AG09319 (cell line): ENCODE measurements around the gene ZNF500.

Source experiments
- DNase-seq: peaks from one replicate; pipeline ENCODE4 v3.0.0-alpha.2; 2010; ENCODE audit warnings: low read depth; ENCODE audit errors: extremely low read depth
- CTCF ChIP-seq: IDR thresholded peaks from 2 replicates; pipeline ENCODE4 v1.5.1; 2011; ENCODE audit warnings: low read depth, mild to moderate bottlenecking, inconsistent platforms, low read length, moderate library complexity

ZNF500 gene

GRCh38 chr16:4800290-4801041 lies 33.5 kb upstream of the ZNF500 start:
- DNase-seq: no peak
- TF ChIP-seq CTCF: no peak

GRCh38 chr16:4799171-4799855 lies 32.4 kb upstream of the ZNF500 start:
- DNase-seq: no peak
- TF ChIP-seq CTCF: no peak

GRCh38 chr16:4798456-4798855 lies 31.5 kb upstream of the ZNF500 start:
- TF ChIP-seq CTCF: no peak
- no peak for DNase-seq

GRCh38 chr16:4797805-4798252 lies 30.9 kb upstream of the ZNF500 start:
- no peak for DNase-seq
- TF ChIP-seq CTCF: no peak

GRCh38 chr16:4796982-4797804 lies 30.2 kb upstream of the ZNF500 start:
- no peak for DNase-seq
- no peak for TF ChIP-seq CTCF

GRCh38 chr16:4795828-4796572 lies 29.0 kb upstream of the ZNF500 start:
- no peak for TF ChIP-seq CTCF
- DNase-seq: no peak
